B cell (primary cell): ENCODE results near the gene ERC2. TPM values are rescaled to one million over a fixed set of nuclear protein-coding genes. Genes with fewer than 3 reads are reported as not detected.

Experiments used
- ATAC-seq: fragments of 200-7000 bp; cut with Tn5 transposase; one replicate; pipeline ENCODE4 v1.10.0; 2021; ENCODE audit warnings: low read depth, mild to moderate bottlenecking, moderate number of reproducible peaks, moderate library complexity
- CTCF ChIA-PET: fragments of 350-600 bp; sonication (Branson Sonifier 250); formaldehyde crosslinking; loops from one replicate; lab custom pipeline; 2021; ENCODE audit warnings: antibody characterized with exemption, inconsistent platforms; lab: Charles Lee
- POLR2A ChIA-PET: fragments of 350-600 bp; sonication (Branson Sonifier 250); formaldehyde crosslinking; loops from one replicate; lab custom pipeline; 2021; ENCODE audit warnings: antibody characterized with exemption; lab: Charles Lee
- DNase-seq: peaks from one replicate; pipeline ENCODE4 v3.0.0; 2013
- H2AFZ ChIP-seq: 2 replicates; pipeline ENCODE4 v1.6.1; 2012; ENCODE audit warnings: mild to moderate bottlenecking, low read depth, low read length; ENCODE audit not compliant: insufficient read depth, poor library complexity, severe bottlenecking
- H3K27ac ChIP-seq, 2 donors: 1 replicate in 1 of 2; 2 replicates in 1 of 2; pipeline ENCODE4 v1.5.1; 2012 to 2013; ENCODE audit warnings: low read length in 2 of 2, mild to moderate bottlenecking in 2 of 2, moderate library complexity in 1 of 2
- H3K27me3 ChIP-seq, 4 experiments: fragments of 200-600 bp in 1 of 4; sonication (generic) in 1 of 4; replicated peaks in 1 of 4; 1 replicate in 2 of 4; 2 replicates in 2 of 4; pipeline versions ENCODE4 v1.6.1 to v1.7.0; 2013 to 2016; ENCODE audit warnings: low read length in 3 of 4, mild to moderate bottlenecking in 2 of 4, mixed read lengths in 1 of 4, moderate library complexity in 1 of 4; ENCODE audit not compliant: insufficient read depth in 4 of 4, control insufficient read depth in 3 of 4; ENCODE audit errors: control extremely low read depth in 1 of 4
- H3K36me3 ChIP-seq, 2 experiments: replicated peaks in 1 of 2; 1 replicate in 1 of 2; 2 replicates in 1 of 2; pipeline versions ENCODE4 v1.6.1 to v1.7.1; 2013; ENCODE audit warnings: low read length in 1 of 2; ENCODE audit not compliant: insufficient read depth in 2 of 2, control insufficient read depth in 1 of 2; ENCODE audit errors: control extremely low read depth in 1 of 2, extremely low read depth in 1 of 2
- H3K4me1 ChIP-seq, 2 donors: fragments of 200-600 bp in 1 of 2; sonication (generic) in 1 of 2; 1 replicate in 1 of 2; 2 replicates in 1 of 2; pipeline versions ENCODE4 v1.5.1 to v1.6.1; 2013 to 2017; ENCODE audit warnings: low read length in 2 of 2; ENCODE audit not compliant: control insufficient read depth in 2 of 2, insufficient read depth in 2 of 2
- H3K4me2 ChIP-seq: replicated peaks from 2 replicates; pipeline ENCODE3; 2012; ENCODE audit warnings: mild to moderate bottlenecking, low read depth, low read length; ENCODE audit not compliant: poor library complexity, severe bottlenecking
- H3K4me3 ChIP-seq, 5 experiments: fragments of 200-600 bp in 1 of 5; sonication (generic) in 1 of 5; 1 replicate in 3 of 5; 2 replicates in 2 of 5; pipeline versions ENCODE4 v1.5.1 to v1.7.0; 2011 to 2016; ENCODE audit warnings: low read length in 4 of 5, mild to moderate bottlenecking in 4 of 5, low read depth in 2 of 5, control low read depth in 1 of 5, moderate library complexity in 1 of 5; ENCODE audit not compliant: insufficient read depth in 1 of 5; ENCODE audit errors: control extremely low read depth in 1 of 5, extremely low read depth in 1 of 5
- H3K79me2 ChIP-seq: fragments of 200-600 bp; sonication (generic); one replicate; pipeline ENCODE4 v1.6.0; 2016; ENCODE audit warnings: low read length; ENCODE audit not compliant: control insufficient read depth, insufficient read depth
- H3K9ac ChIP-seq: fragments of 200-600 bp; sonication (generic); 2 replicates; pipeline ENCODE4 v1.6.1; 2017; ENCODE audit warnings: mild to moderate bottlenecking, low read length, moderate library complexity
- H3K9me3 ChIP-seq, 3 donors: one replicate each; pipeline versions ENCODE4 v1.6.1 to v1.7.1; 2013; ENCODE audit warnings: low read length in 2 of 3; ENCODE audit not compliant: control insufficient read depth in 2 of 3, insufficient read depth in 1 of 3; ENCODE audit errors: control extremely low read depth in 1 of 3
- H4K20me1 ChIP-seq: 2 replicates; pipeline ENCODE4 v1.6.0; 2012; ENCODE audit warnings: mild to moderate bottlenecking, low read length; ENCODE audit not compliant: insufficient read depth, control insufficient read depth, poor library complexity, severe bottlenecking
- H3K27ac Mint-ChIP-seq: one replicate; pipeline ENCODE4 v1.8.0; 2021; ENCODE audit warnings: mixed read lengths
- H3K27me3 Mint-ChIP-seq: one replicate; pipeline ENCODE4 v1.8.0; 2021; ENCODE audit warnings: mixed read lengths
- H3K4me1 Mint-ChIP-seq: one replicate; pipeline ENCODE4 v1.8.0; 2021; ENCODE audit warnings: mixed read lengths
- H3K4me3 Mint-ChIP-seq: one replicate; pipeline ENCODE4 v1.8.0; 2021; ENCODE audit warnings: mixed read lengths
- H3K9me3 Mint-ChIP-seq: one replicate; pipeline ENCODE4 v1.8.0; 2022; ENCODE audit warnings: mixed read lengths; ENCODE audit not compliant: insufficient read depth
- CTCF ChIP-seq: fragments of 200-600 bp; IDR thresholded peaks from one replicate; pipeline ENCODE4 v1.8.0; 2022; ENCODE audit warnings: antibody characterized with exemption, mild to moderate bottlenecking
- EZH2 ChIP-seq: IDR thresholded peaks from 2 replicates; pipeline ENCODE4 v1.6.1; 2012; ENCODE audit warnings: borderline replicate concordance, low read depth, mild to moderate bottlenecking, moderate library complexity, low read length; ENCODE audit not compliant: insufficient read depth, poor library complexity, severe bottlenecking
- WGBS: methylation state at CpG from one replicate; pipeline ENCODE4 v1.1.5; 2013; ENCODE audit warnings: missing lambda C conversion rate; ENCODE audit not compliant: insufficient coverage; 5-methylcytosine and 5-hydroxymethylcytosine counted together
- intact Hi-C: fragments of 100-400 bp; cut with micrococcal nuclease; formaldehyde crosslinking; loops from one replicate; pipeline ENCODE4 v1.10.0; 2022
- polyA plus RNA-seq: library from polyadenylated mRNA; depleted of rRNA; stranded (reverse); fragments of >200 nt; gene quantifications from 2 replicates; pipeline ENCODE4 v1.2.3, GENCODE V29; 2012
- total RNA-seq, 2 donors: library from RNA; stranded (reverse); fragments of 120-200 nt in 1 of 2; gene quantifications; 1 replicate in 1 of 2; 2 replicates in 1 of 2; pipeline versions ENCODE4 v1.2.3 to v1.2.4, GENCODE V29; 2013 to 2022

The ERC2 gene
- total and polyA plus RNA-seq, 2 donors (not counting 1 experiment from before 2014, with no cell fraction given) = not detected

- TF ChIP-seq EZH2 (no peak), CTCF (no peak)
- intact Hi-C loops = no loop called here
- H3K9me3 Mint-ChIP-seq = peaks cover 2% of the 10 kb centered on the region
- no peaks in the 10 kb centered on the region for H3K79me2 ChIP-seq
- ATAC-seq = no peak
- no peak overlapping the region for H3K27ac Mint-ChIP-seq
- no peak for DNase-seq
- POLR2A ChIA-PET = no interaction called here
- H3K27me3 ChIP-seq = no peaks in the 10 kb centered on the region
- no peak overlapping the region for H3K4me3 ChIP-seq
- H3K36me3 ChIP-seq = no peaks in the 10 kb centered on the region
- H3K9ac ChIP-seq = no peak overlapping the region
- H3K4me3 Mint-ChIP-seq = no peak overlapping the region
- no CpG with 5 or more reads among the region's 5 CpGs for WGBS
- H3K27me3 Mint-ChIP-seq = peaks cover 6% of the 10 kb centered on the region
- H3K4me1 ChIP-seq = no peaks in the 10 kb centered on the region
- no peak overlapping the region for H3K4me2 ChIP-seq
- H2AFZ ChIP-seq = no peak overlapping the region
- no peaks in the 10 kb centered on the region for H3K4me1 Mint-ChIP-seq
- no peaks in the 10 kb centered on the region for H4K20me1 ChIP-seq
- no peak overlapping the region for H3K27ac ChIP-seq
- CTCF ChIA-PET = no interaction called here
- no peaks in the 10 kb centered on the region for H3K9me3 ChIP-seq
Observed at GRCh38 chr3:55812394-55813013, 655.8 kb downstream of the ERC2 start.

DNA sequence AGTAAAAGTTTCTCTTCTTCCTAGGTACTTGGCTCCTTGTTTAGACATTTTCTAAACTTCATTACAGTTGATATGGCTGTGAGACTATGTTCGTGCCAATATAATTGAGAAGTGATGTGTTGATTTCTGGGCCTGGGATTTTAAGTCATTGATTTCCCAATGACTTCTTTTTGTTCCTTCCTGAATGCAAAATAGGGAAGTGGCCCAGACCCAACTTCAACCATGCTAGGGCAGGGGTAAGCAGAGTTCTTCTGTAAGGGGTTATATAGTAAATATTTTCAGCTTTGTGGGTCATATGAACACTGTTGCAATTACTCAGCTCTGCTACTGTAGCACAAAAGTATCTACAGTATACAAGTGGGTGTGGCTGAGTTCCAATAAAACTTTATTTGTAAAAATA is 661.1 kb downstream of the ERC2 start:
- no peaks in the 10 kb centered on the region for H3K79me2 ChIP-seq
- ChIA-PET POLR2A (no interaction called here), CTCF (no interaction called here)
- no peaks in the 10 kb centered on the region for H3K36me3 ChIP-seq
- no peaks in the 10 kb centered on the region for H3K9me3 ChIP-seq
- no peak overlapping the region for H3K9ac ChIP-seq
- no peaks in the 10 kb centered on the region for H3K27me3 Mint-ChIP-seq
- no CpG with 5 or more reads among the region's 1 CpG for WGBS
- H2AFZ ChIP-seq = no peak overlapping the region
- H3K9me3 Mint-ChIP-seq = peaks cover 2% of the 10 kb centered on the region
- H3K4me3 ChIP-seq = no peak overlapping the region
- no peak overlapping the region for H3K4me2 ChIP-seq
- intact Hi-C loops = no loop called here
- H3K27ac Mint-ChIP-seq = no peak overlapping the region
- no peaks in the 10 kb centered on the region for H3K27me3 ChIP-seq
- H3K4me3 Mint-ChIP-seq = no peak overlapping the region
- no peak overlapping the region for H3K27ac ChIP-seq
- no peaks in the 10 kb centered on the region for H3K4me1 ChIP-seq
- no peaks in the 10 kb centered on the region for H4K20me1 ChIP-seq
- no peak for DNase-seq
- ATAC-seq = no peak
- TF ChIP-seq CTCF (no peak), EZH2 (no peak)
- no peaks in the 10 kb centered on the region for H3K4me1 Mint-ChIP-seq
